ENCODE data around the gene STPG3. TPM values are rescaled to one million over a fixed set of nuclear protein-coding genes. Genes with fewer than 3 reads are reported as not detected.

STPG3 gene
- total and polyA plus RNA-seq, 2 of the 13 experiments (the other 11 are each of a cell fraction or from before 2014, with no cell fraction given) = not detected

DNA sequence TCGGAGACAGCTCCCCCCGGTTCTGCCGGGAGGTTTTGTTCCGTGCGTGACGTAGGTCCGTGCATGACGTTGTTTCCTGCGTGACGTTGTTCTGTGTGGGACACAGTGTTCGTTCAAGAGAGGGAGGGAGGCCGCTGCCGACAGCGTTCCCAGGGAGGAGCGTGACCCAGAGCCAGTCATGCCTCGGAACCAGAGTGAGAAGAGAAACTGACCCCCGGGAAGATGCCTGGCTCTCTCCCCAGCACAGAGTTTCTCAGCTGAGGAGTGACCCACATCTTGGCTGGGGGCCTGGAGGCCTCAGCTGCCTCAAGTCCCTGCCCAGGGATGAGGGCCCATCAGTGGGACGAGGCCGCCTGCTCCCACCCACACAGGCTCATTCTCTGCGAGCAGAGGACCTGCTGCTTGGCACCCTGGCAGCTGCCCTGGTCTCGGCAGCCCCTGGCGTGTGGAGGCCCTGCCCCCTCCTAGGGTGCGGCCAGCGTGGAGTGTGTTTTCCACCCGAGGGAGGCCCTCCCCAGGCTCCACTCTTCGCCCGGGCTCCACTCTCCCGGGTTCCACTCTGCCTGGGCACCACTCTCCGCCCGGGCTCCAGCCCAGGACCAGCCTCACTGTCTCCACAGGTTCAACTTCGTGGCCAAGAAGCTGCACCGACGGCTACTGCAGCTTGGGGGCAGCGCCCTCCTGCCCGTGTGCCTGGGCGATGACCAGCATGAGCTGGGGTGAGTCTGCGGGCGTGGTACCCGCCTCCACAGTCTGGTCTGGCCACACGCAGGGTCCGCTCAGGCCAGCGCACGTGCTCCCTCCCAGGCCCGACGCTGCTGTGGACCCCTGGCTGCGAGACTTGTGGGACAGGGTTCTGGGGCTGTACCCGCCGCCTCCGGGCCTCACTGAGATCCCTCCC, 37.7 kb upstream of the STPG3 start (continued):
- TF ChIP-seq ZNF781 (CRISPR knock-in tag; IDR thresholded peaks at IDR 0.05; ENCODE audit: borderline replicate concordance, not compliant biosample characterization) = no peak
- TF ChIP-seq NKX3-1 (CRISPR knock-in tag; IDR thresholded peaks at IDR 0.05) = no peak
- no peak for TF ChIP-seq ZNF441 (CRISPR knock-in tag; IDR thresholded peaks at IDR 0.05; ENCODE audit: borderline replicate concordance)
- no peak for TF ChIP-seq SOX6 (IDR thresholded peaks at IDR 0.05)
- TF ChIP-seq SOX6 (CRISPR knock-in tag; IDR thresholded peaks at IDR 0.05) = no peak
- TF ChIP-seq ZNF839 (CRISPR knock-in tag; IDR thresholded peaks at IDR 0.05; ENCODE audit: borderline replicate concordance) = 0 out of 2 replicates have a peak, but pooled peaks have one; percentile 59
- TF ChIP-seq, protein P1, sequence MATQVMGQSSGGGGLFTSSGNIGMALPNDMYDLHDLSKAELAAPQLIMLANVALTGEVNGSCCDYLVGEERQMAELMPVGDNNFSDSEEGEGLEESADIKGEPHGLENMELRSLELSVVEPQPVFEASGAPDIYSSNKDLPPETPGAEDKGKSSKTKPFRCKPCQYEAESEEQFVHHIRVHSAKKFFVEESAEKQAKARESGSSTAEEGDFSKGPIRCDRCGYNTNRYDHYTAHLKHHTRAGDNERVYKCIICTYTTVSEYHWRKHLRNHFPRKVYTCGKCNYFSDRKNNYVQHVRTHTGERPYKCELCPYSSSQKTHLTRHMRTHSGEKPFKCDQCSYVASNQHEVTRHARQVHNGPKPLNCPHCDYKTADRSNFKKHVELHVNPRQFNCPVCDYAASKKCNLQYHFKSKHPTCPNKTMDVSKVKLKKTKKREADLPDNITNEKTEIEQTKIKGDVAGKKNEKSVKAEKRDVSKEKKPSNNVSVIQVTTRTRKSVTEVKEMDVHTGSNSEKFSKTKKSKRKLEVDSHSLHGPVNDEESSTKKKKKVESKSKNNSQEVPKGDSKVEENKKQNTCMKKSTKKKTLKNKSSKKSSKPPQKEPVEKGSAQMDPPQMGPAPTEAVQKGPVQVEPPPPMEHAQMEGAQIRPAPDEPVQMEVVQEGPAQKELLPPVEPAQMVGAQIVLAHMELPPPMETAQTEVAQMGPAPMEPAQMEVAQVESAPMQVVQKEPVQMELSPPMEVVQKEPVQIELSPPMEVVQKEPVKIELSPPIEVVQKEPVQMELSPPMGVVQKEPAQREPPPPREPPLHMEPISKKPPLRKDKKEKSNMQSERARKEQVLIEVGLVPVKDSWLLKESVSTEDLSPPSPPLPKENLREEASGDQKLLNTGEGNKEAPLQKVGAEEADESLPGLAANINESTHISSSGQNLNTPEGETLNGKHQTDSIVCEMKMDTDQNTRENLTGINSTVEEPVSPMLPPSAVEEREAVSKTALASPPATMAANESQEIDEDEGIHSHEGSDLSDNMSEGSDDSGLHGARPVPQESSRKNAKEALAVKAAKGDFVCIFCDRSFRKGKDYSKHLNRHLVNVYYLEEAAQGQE (IDR thresholded peaks at IDR 0.05; ENCODE audit: borderline replicate concordance in 1 of 2, low read depth in 1 of 2, low read length in 2 of 2) = no peak
- TF ChIP-seq ARHGAP35 (CRISPR knock-in tag; IDR thresholded peaks at IDR 0.05; ENCODE audit: borderline replicate concordance) = no peak
- TF ChIP-seq, protein P2, sequence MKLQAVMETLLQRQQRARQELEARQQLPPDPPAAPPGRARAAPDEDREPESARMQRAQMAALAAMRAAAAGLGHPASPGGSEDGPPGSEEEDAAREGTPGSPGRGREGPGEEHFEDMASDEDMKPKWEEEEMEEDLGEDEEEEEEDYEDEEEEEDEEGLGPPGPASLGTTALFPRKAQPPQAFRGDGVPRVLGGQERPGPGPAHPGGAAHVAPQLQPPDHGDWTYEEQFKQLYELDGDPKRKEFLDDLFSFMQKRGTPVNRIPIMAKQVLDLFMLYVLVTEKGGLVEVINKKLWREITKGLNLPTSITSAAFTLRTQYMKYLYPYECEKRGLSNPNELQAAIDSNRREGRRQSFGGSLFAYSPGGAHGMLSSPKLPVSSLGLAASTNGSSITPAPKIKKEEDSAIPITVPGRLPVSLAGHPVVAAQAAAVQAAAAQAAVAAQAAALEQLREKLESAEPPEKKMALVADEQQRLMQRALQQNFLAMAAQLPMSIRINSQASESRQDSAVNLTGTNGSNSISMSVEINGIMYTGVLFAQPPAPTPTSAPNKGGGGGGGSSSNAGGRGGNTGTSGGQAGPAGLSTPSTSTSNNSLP (IDR thresholded peaks at IDR 0.05; ENCODE audit: low read depth, low read length) = no peak
- no peak for TF ChIP-seq REXO4 (CRISPR knock-in tag; IDR thresholded peaks at IDR 0.05; ENCODE audit: borderline replicate concordance)
- no peak for TF ChIP-seq CREB1 (IDR thresholded peaks at IDR 0.05)
- no peak for TF ChIP-seq CREB1 (CRISPR knock-in tag; IDR thresholded peaks at IDR 0.05)
- TF ChIP-seq ZNF776 (CRISPR knock-in tag; IDR thresholded peaks at IDR 0.05) = no peak
- TF ChIP-seq ZNF605 (CRISPR knock-in tag; IDR thresholded peaks at IDR 0.05) = no peak
- TF ChIP-seq, protein P3, sequence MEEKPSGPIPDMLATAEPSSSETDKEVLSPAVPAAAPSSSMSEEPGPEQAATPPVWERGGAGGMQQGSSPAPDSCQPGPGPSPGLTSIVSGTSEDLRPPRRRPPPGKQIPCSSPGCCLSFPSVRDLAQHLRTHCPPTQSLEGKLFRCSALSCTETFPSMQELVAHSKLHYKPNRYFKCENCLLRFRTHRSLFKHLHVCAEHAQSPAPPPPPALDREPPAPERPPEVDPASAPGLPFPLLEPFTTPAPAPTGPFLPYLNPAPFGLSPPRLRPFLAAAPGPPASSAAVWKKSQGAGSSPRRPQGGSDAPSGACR (CRISPR knock-in tag; IDR thresholded peaks at IDR 0.05) = no peak
- TF ChIP-seq, protein P4, sequence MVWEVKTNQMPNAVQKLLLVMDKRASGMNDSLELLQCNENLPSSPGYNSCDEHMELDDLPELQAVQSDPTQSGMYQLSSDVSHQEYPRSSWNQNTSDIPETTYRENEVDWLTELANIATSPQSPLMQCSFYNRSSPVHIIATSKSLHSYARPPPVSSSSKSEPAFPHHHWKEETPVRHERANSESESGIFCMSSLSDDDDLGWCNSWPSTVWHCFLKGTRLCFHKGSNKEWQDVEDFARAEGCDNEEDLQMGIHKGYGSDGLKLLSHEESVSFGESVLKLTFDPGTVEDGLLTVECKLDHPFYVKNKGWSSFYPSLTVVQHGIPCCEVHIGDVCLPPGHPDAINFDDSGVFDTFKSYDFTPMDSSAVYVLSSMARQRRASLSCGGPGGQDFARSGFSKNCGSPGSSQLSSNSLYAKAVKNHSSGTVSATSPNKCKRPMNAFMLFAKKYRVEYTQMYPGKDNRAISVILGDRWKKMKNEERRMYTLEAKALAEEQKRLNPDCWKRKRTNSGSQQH (CRISPR knock-in tag; IDR thresholded peaks at IDR 0.05; ENCODE audit: low read depth) = no peak
- TF ChIP-seq ZNF205 (CRISPR knock-in tag; IDR thresholded peaks at IDR 0.05) = no peak
- no peak for TF ChIP-seq ZNF703 (CRISPR knock-in tag; IDR thresholded peaks at IDR 0.05; ENCODE audit: borderline replicate concordance)

Measured in HepG2 (cell line).